MM.1S (cell line): ENCODE results near the gene LYRM9.
"Not testable (repeated sequence)": the region's sequence is repeated elsewhere in the genome, so short reads cannot be mapped to it uniquely, and the experiment has no call there.

Experiments
- DNase-seq: peaks from one replicate; pipeline ENCODE4 v3.0.0-alpha.2; 2015
- H2AFZ ChIP-seq: fragments of 300-600 bp; sonication (generic); 2 replicates; pipeline ENCODE4 v1.6.0; 2016; ENCODE audit warnings: antibody characterized with exemption, low read length
- H3F3A ChIP-seq: fragments of 300-600 bp; sonication (generic); 2 replicates; pipeline ENCODE4 v1.6.1; 2016; ENCODE audit warnings: mild to moderate bottlenecking, antibody characterized with exemption, low read length, moderate library complexity, mixed read lengths; ENCODE audit not compliant: insufficient read depth
- H3K27ac ChIP-seq: fragments of 300-600 bp; sonication (generic); 2 replicates; pipeline ENCODE4 v1.5.1; 2016; ENCODE audit warnings: mild to moderate bottlenecking, low read length
- H3K27me3 ChIP-seq: fragments of 300-600 bp; sonication (generic); replicated peaks from 2 replicates; pipeline ENCODE4 v1.6.0; 2016; ENCODE audit warnings: low read length; ENCODE audit not compliant: insufficient read depth
- H3K36me3 ChIP-seq: fragments of 300-600 bp; sonication (generic); replicated peaks from 2 replicates; pipeline ENCODE4 v1.6.1; 2016; ENCODE audit warnings: mild to moderate bottlenecking, low read length, mixed read lengths; ENCODE audit not compliant: insufficient read depth
- H3K4me1 ChIP-seq: fragments of 300-600 bp; sonication (generic); 2 replicates; pipeline ENCODE4 v1.6.1; 2016; ENCODE audit warnings: low read length, mixed read lengths
- H3K4me2 ChIP-seq: fragments of 300-600 bp; sonication (generic); 2 replicates; pipeline ENCODE4 v1.6.0; 2016; ENCODE audit warnings: low read depth, low read length
- H3K4me3 ChIP-seq: fragments of 300-600 bp; sonication (generic); 2 replicates; pipeline ENCODE4 v1.5.1; 2016; ENCODE audit warnings: low read length, mixed read lengths
- H3K79me2 ChIP-seq: fragments of 300-600 bp; sonication (generic); 2 replicates; pipeline ENCODE4 v1.6.1; 2016; ENCODE audit warnings: mixed run types, low read length, mixed read lengths
- H3K9ac ChIP-seq: fragments of 300-600 bp; sonication (generic); 2 replicates; pipeline ENCODE4 v1.6.1; 2016; ENCODE audit warnings: low read length, mixed read lengths
- H3K9me2 ChIP-seq: fragments of 300-600 bp; sonication (generic); replicated peaks from 2 replicates; pipeline ENCODE4 v1.6.1; 2016; ENCODE audit warnings: mild to moderate bottlenecking, low read length, mixed read lengths; ENCODE audit not compliant: insufficient read depth
- H3K9me3 ChIP-seq: fragments of 300-600 bp; sonication (generic); replicated peaks from 2 replicates; pipeline ENCODE4 v1.6.1; 2016; ENCODE audit warnings: mild to moderate bottlenecking, low read length, mixed read lengths; ENCODE audit not compliant: insufficient read depth
- H4K20me1 ChIP-seq: fragments of 300-600 bp; sonication (generic); 2 replicates; pipeline ENCODE4 v1.6.1; 2016; ENCODE audit warnings: mild to moderate bottlenecking, low read length, moderate library complexity, mixed read lengths; ENCODE audit not compliant: insufficient read depth
- EZH2 ChIP-seq: fragments of 300-600 bp; sonication (generic); optimal IDR thresholded peaks from 2 replicates; pipeline ENCODE3; 2017; ENCODE audit warnings: low read depth, mild to moderate bottlenecking, antibody characterized with exemption, low read length, mixed read lengths
- EZH2phosphoT487 ChIP-seq: fragments of 300-600 bp; sonication (generic); IDR thresholded peaks from 2 replicates; pipeline ENCODE4 v1.6.1; 2018; ENCODE audit warnings: antibody characterized with exemption, low read length
- TF ChIP-seq, protein P1 (sequence below): fragments of 300-600 bp; sonication (generic); IDR thresholded peaks from 2 replicates; pipeline ENCODE4 v1.5.1; 2016; ENCODE audit warnings: antibody characterized with exemption, low read length, mixed read lengths

LYRM9 gene

DNA sequence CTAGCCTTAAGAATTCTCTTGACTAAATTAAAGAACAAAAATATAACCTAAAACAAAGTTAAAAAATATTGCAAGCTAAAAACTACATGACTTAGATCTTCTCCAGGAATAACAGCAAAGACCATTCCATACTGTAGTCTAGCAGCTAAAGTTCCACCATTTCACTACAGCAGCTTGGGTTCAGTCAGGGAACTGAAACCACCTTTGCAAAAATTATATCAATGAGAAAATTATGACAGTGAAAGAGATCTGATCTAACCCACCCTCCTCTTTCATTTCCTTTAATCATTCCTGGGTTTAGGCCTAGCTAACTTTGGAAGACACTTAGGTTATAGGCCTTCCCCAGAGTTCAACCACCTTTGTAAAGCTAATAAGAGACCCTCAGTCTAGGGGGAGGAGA, 56.5 kb downstream of the LYRM9 start:
- Histone ChIP-seq H3K4me1 (no peaks in the 10 kb centered on the region), H3K27me3 (no peaks in the 10 kb centered on the region), H3K9ac (no peak overlapping the region), H3K9me2 (no peaks in the 10 kb centered on the region), H3K4me2 (no peak overlapping the region), H3K36me3 (no peaks in the 10 kb centered on the region), H3K79me2 (no peaks in the 10 kb centered on the region), H2AFZ (no peak overlapping the region), H3K27ac (no peak overlapping the region), H3F3A (no peaks in the 10 kb centered on the region), H3K4me3 (no peak overlapping the region), H3K9me3 (no peaks in the 10 kb centered on the region), H4K20me1 (no peaks in the 10 kb centered on the region)
- TF ChIP-seq EZH2: no peak
- TF ChIP-seq, protein P1, sequence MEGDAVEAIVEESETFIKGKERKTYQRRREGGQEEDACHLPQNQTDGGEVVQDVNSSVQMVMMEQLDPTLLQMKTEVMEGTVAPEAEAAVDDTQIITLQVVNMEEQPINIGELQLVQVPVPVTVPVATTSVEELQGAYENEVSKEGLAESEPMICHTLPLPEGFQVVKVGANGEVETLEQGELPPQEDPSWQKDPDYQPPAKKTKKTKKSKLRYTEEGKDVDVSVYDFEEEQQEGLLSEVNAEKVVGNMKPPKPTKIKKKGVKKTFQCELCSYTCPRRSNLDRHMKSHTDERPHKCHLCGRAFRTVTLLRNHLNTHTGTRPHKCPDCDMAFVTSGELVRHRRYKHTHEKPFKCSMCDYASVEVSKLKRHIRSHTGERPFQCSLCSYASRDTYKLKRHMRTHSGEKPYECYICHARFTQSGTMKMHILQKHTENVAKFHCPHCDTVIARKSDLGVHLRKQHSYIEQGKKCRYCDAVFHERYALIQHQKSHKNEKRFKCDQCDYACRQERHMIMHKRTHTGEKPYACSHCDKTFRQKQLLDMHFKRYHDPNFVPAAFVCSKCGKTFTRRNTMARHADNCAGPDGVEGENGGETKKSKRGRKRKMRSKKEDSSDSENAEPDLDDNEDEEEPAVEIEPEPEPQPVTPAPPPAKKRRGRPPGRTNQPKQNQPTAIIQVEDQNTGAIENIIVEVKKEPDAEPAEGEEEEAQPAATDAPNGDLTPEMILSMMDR: no peak
- TF ChIP-seq EZH2phosphoT487: no peak
- no peak for DNase-seq

DNA sequence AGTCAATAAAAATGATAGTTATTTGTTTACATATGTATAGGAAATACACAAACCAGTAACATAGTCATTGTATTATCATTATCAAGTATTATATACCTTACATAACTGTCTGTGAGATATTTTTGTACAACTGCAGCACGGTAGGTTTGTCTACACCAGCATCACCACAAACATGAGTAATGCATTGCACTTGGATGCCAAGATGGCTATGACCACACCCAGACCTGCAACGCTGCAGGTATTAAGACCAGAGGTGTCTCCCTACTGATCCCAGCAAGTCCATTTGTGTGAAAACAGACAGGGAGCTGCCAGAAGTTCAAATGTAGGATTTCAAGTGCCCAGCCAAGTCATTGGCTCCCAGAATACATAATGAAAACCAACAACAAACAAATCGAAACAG, 58.6 kb downstream of the LYRM9 start:
- Histone ChIP-seq H3K79me2 (no peaks in the 10 kb centered on the region), H3K9me3 (no peaks in the 10 kb centered on the region), H3K36me3 (no peaks in the 10 kb centered on the region), H3K27ac (no peak overlapping the region), H3K9ac (no peak overlapping the region), H3K4me1 (no peaks in the 10 kb centered on the region), H3K27me3 (no peaks in the 10 kb centered on the region), H3K4me2 (no peak overlapping the region), H3K9me2 (no peaks in the 10 kb centered on the region), H2AFZ (no peak overlapping the region), H3F3A (no peaks in the 10 kb centered on the region), H3K4me3 (no peak overlapping the region), H4K20me1 (no peaks in the 10 kb centered on the region)
- TF ChIP-seq, protein P1: no peak
- TF ChIP-seq EZH2phosphoT487: no peak
- TF ChIP-seq EZH2: no peak
- DNase-seq: no peak

DNA sequence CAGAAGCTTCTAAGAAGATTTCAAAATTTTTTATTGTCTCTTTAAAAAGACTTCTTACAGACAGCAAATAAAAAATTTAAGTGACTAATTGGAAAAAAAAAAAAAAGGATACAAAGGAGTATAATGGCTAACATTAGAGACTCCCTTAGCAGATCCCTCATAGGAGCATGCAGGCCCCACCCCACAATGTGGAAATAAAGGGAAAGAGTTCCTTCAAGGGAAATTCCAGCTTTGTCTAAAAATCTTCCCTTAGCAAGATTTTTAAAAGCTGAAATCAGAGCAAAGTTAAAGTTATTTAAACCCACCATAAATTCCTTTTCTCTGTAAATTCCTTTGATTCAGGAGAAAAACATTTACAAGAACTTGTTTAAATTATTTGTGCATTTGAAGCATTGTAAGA, 60.3 kb downstream of the LYRM9 start:
- H3K4me1 ChIP-seq: no peaks in the 10 kb centered on the region
- TF ChIP-seq EZH2: no peak
- TF ChIP-seq, protein P1: no peak
- no peak for TF ChIP-seq EZH2phosphoT487
- H3K9ac ChIP-seq: no peak overlapping the region
- H3K36me3 ChIP-seq: no peaks in the 10 kb centered on the region
- H3K4me3 ChIP-seq: no peak overlapping the region
- no peaks in the 10 kb centered on the region for H3K79me2 ChIP-seq
- H2AFZ ChIP-seq: no peak overlapping the region
- no peaks in the 10 kb centered on the region for H3K9me3 ChIP-seq
- no peaks in the 10 kb centered on the region for H3K27me3 ChIP-seq
- no peak overlapping the region for H3K4me2 ChIP-seq
- H3K9me2 ChIP-seq: no peaks in the 10 kb centered on the region
- H4K20me1 ChIP-seq: no peaks in the 10 kb centered on the region
- no peak overlapping the region for H3K27ac ChIP-seq
- no peaks in the 10 kb centered on the region for H3F3A ChIP-seq
- no peak for DNase-seq

DNA sequence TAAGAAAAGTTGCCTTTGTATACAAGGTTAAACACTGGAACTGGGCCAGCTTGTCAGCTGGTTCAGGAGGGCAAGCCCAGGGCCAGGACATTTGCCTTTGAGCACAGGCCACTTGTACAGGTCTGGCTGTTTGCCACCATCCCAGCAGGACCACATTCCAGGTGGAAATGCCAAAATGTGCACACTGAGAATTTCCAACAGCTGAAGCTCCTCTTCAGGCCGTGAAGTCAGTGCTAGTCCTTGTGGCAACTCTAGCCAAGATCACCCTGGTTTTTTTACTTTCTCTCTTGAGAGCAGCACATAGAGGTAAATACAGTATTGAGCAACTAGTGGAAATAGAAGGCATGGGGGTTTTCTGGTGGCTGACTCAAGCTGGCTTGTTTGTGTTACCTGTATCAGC, 63.3 kb downstream of the LYRM9 start:
- not testable (repeated sequence) for H3K9me3 ChIP-seq, DNase-seq, H3K4me2 ChIP-seq, H3K4me1 ChIP-seq, H3K36me3 ChIP-seq, H4K20me1 ChIP-seq, H3K27ac ChIP-seq, H3K9ac ChIP-seq, H3K9me2 ChIP-seq, H3K27me3 ChIP-seq, H3K4me3 ChIP-seq, H2AFZ ChIP-seq, H3K79me2 ChIP-seq, H3F3A ChIP-seq

DNA sequence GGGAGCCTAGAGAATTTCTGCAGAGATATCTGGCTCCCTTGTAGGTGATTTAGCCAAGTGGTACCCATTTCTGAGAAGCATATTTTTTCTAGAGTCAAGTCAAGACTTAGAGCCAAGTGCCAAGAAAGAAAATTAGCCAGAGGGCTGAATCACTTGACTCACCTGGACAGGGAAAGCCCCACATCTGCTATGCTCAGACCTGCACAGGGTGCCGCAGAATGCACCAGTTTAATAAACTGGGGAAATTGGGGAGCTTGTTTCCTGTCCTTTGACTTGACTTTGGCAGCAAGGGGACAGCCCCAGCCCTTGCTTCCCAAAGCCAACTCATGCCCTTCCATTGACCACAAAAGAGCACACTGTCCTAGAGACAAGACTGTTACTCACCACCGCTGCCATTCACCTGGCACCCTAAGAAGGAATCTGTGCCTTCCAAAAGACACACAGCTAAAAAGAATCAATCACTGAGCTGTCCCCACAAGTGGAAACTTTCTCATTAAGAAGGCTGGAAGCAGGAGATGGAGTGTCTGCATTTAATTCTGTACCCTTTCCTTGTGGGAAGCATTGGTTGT, 63.9 kb downstream of the LYRM9 start:
- H3K9me2 ChIP-seq, H3K36me3 ChIP-seq, H3K4me3 ChIP-seq, H4K20me1 ChIP-seq, H3K27me3 ChIP-seq, H3K4me1 ChIP-seq, H3K27ac ChIP-seq, H3K9me3 ChIP-seq, H2AFZ ChIP-seq, H3K9ac ChIP-seq, H3K79me2 ChIP-seq, H3K4me2 ChIP-seq, H3F3A ChIP-seq, DNase-seq: not testable (repeated sequence)
